ENCODE results near the gene OR4B1. TPM values are rescaled to one million over a fixed set of nuclear protein-coding genes. Genes with fewer than 3 reads are reported as not detected.
A peak's percentile ranks its signal among the peaks of the same experiment; 100 is the strongest.

The OR4B1 gene, protein sequence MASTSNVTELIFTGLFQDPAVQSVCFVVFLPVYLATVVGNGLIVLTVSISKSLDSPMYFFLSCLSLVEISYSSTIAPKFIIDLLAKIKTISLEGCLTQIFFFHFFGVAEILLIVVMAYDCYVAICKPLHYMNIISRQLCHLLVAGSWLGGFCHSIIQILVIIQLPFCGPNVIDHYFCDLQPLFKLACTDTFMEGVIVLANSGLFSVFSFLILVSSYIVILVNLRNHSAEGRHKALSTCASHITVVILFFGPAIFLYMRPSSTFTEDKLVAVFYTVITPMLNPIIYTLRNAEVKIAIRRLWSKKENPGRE
- not detected in 2 replicates for total RNA-seq

DNA sequence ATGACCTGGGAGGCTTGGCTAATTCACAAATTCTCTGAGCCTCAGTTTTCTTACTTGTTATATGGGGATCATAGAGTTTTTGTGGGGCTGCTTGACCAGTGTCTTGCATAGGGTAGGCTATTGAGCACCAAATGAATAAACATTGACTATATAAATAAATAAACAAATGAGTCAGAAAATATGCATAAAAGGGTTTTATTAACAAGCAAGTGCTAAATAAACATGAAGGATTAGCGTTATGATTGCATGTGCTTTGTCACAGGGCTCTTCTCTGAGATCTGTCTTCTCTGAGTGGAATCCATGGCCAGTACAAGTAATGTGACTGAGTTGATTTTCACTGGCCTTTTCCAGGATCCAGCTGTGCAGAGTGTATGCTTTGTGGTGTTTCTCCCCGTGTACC, at the start of gene OR4B1:
OR4B1 (plus strand) TSS at position 301 of the 400 bp plus-strand sequence; CDS start at position 301, 0 bp downstream.
- Mint-ChIP-seq H3K4me3 (ENCODE audit: low read depth) (no peak within 1 kb of the TSS), H3K9me3 (no peaks in the 10 kb centered on the region), H3K27me3 (ENCODE audit: low read depth) (peaks cover 2% of the 10 kb centered on the region), H3K36me3 (ENCODE audit: low read depth) (no peaks in the 10 kb centered on the region), H3K27ac (no peak within 1 kb of the TSS), H3K4me1 (ENCODE audit: low read depth) (no peaks in the 10 kb centered on the region)
- DNase-seq (ENCODE audit: low spot score): no peak
- intact Hi-C loops (cut with micrococcal nuclease): no loop called here

DNA sequence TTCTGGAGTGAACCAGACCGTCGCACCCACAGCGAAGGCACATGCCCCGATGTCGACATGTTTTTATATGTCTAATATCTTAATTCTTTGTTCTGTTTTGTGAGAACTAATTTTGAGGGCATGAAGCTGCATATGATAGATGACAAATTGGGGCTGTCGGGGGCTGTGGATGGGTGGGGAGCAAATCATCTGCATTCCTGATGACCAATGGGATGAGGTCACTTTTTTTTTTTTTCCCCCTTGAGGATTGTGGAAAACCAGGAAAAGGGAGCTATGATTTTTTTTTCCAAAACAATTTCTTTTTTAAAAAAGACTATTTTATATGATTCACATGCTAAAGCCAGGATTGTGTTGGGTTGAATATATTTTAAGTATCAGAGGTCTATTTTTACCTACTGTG, 49.2 kb upstream of the OR4B1 start:
- Mint-ChIP-seq H3K9me3 (no peaks in the 10 kb centered on the region), H3K4me1 (ENCODE audit: low read depth) (peaks cover 10% of the 10 kb centered on the region), H3K4me3 (ENCODE audit: low read depth) (no peak overlapping the region), H3K27me3 (ENCODE audit: low read depth) (no peaks in the 10 kb centered on the region), H3K36me3 (ENCODE audit: low read depth) (peaks cover 67% of the 10 kb centered on the region), H3K27ac (no peak overlapping the region)
- intact Hi-C loops (cut with micrococcal nuclease): no loop called here
- DNase-seq (ENCODE audit: low spot score): no peak

DNA sequence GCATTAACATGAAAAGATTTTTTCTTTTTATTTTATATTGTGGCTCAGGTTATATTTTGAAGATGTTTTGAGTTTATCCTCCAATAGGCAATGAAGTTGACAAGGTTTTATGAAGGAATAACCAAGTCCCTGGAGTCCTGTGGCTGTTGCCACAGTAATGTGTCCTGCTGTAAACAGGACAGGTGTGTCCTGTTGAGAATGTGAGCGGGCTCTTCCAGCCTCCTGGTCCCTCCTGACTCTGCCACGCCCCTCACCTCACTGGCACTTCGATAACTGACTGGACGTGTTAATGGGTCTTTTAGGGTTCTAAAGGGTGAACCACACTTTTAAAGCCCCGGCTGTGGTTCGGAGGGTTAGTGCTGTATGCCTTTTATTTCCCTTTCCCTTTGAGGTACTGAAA, 47.8 kb upstream of the OR4B1 start:
- intact Hi-C loops (cut with micrococcal nuclease): no loop called here
- Mint-ChIP-seq H3K9me3 (no peaks in the 10 kb centered on the region), H3K27me3 (ENCODE audit: low read depth) (no peaks in the 10 kb centered on the region), H3K4me3 (ENCODE audit: low read depth) (no peak overlapping the region), H3K27ac (no peak overlapping the region), H3K4me1 (ENCODE audit: low read depth) (peaks cover 10% of the 10 kb centered on the region), H3K36me3 (ENCODE audit: low read depth) (peaks cover 53% of the 10 kb centered on the region)
- no peak for DNase-seq (ENCODE audit: low spot score)

DNA sequence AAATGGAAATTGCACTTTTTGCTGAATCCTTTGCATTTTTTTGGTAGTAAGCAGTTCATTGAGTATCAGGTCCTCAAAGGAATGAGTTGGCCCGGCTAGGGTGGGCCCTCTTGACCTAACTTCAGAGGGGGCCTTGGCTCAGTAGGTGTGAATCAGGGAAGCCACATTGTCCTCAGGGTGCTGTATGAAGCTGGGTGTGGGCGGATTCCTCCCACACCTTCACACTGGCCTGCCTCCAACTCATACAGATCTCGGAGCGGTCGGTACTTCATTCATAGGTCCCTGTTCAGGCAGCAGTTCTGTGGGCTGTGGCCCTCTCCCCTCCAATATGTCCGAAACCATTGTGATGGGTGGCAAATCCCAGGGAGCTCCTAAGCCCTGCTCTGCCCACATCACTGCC, 47.4 kb upstream of the OR4B1 start:
- intact Hi-C loops (cut with micrococcal nuclease): no loop called here
- Mint-ChIP-seq H3K9me3 (no peaks in the 10 kb centered on the region), H3K36me3 (ENCODE audit: low read depth) (peaks cover 49% of the 10 kb centered on the region), H3K27me3 (ENCODE audit: low read depth) (no peaks in the 10 kb centered on the region), H3K4me3 (ENCODE audit: low read depth) (no peak overlapping the region), H3K27ac (no peak overlapping the region), H3K4me1 (ENCODE audit: low read depth) (peaks cover 10% of the 10 kb centered on the region)
- DNase-seq (ENCODE audit: low spot score): no peak

DNA sequence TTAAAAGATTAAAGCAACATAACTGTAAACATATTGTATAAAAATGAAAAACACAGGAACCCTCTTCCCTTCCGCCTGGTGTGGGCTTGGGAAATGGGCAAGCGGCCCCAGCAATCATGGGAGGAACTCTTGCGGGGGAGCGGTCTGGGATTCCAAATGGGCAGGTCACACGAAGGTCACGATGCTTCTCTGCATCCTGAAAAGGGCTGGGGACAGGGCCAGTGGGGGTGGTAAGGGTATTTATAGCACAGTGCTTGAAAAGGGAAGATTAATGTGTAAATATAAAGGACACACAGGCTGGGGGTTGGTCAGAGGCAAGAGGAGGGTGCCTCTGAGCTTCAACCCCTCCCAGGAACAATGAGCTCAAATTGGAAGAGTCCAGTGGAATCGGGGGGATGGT, 46.9 kb upstream of the OR4B1 start:
- no peak for DNase-seq (ENCODE audit: low spot score)
- H3K27me3 Mint-ChIP-seq (ENCODE audit: low read depth): no peaks in the 10 kb centered on the region
- no peak overlapping the region for H3K4me3 Mint-ChIP-seq (ENCODE audit: low read depth)
- intact Hi-C loops (cut with micrococcal nuclease): loop anchor here (5.0 kb wide), 1 partner anchor 138 kb away; the partner anchor contains the start of gene OR4S1
- H3K36me3 Mint-ChIP-seq (ENCODE audit: low read depth): peaks cover 46% of the 10 kb centered on the region
- peaks cover 10% of the 10 kb centered on the region for H3K4me1 Mint-ChIP-seq (ENCODE audit: low read depth)
- no peaks in the 10 kb centered on the region for H3K9me3 Mint-ChIP-seq
- no peak overlapping the region for H3K27ac Mint-ChIP-seq

DNA sequence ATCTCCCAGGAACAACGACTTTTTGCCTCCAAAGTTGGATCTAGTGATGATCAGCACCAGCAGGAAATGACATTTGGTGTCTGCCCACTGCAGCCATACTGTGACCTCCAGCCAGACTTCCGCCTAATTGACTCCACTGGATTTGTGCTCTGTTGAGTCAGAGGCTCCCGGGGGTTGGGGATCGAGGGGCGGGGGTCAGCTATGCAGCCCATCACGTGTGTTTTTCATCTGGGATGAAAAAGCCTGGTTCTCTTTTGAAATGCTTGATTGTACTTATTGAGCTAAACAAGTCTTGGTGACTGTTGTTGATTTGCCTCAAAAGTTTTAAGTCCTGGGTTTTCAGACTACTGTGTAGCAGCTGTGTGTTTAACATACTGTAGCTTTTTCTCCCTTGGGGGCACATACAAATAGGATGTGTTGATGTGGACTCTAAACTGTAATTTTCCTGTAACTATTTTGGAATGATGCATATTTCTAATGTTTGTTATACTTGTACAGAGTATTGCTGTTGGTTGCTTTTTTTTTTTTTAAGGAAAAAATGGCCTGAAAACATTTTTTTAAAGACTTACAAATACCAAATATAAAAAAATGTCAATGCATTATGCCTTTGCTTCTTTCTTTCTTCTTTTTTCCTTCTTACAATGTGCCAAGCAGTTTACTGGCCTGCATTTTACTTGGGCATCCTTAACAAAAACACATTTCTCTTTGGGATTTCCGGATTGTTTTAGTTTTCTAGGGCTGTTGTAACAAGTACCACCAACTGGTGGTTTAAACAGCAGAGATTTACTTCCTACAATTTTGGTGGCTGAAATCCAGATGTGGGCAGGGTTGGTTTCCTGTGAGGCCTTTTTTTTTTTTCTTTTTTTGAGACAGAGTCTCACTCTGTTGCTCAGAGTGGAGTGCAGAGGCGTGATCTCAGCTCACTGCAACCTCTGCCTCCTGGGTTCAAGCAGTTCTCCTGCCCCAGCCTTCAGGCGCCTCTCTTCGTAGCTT, 46.1 kb upstream of the OR4B1 start:
- Mint-ChIP-seq H3K4me1 (ENCODE audit: low read depth) (peaks cover 10% of the 10 kb centered on the region), H3K27me3 (ENCODE audit: low read depth) (no peaks in the 10 kb centered on the region), H3K36me3 (ENCODE audit: low read depth) (peaks cover 38% of the 10 kb centered on the region), H3K9me3 (no peaks in the 10 kb centered on the region), H3K27ac (no peak overlapping the region), H3K4me3 (ENCODE audit: low read depth) (no peak overlapping the region)
- no peak for DNase-seq (ENCODE audit: low spot score)
- intact Hi-C loops (cut with micrococcal nuclease): loop anchor here (5.0 kb wide), 1 partner anchor 137 kb away; the partner anchor contains the start of gene OR4S1

DNA sequence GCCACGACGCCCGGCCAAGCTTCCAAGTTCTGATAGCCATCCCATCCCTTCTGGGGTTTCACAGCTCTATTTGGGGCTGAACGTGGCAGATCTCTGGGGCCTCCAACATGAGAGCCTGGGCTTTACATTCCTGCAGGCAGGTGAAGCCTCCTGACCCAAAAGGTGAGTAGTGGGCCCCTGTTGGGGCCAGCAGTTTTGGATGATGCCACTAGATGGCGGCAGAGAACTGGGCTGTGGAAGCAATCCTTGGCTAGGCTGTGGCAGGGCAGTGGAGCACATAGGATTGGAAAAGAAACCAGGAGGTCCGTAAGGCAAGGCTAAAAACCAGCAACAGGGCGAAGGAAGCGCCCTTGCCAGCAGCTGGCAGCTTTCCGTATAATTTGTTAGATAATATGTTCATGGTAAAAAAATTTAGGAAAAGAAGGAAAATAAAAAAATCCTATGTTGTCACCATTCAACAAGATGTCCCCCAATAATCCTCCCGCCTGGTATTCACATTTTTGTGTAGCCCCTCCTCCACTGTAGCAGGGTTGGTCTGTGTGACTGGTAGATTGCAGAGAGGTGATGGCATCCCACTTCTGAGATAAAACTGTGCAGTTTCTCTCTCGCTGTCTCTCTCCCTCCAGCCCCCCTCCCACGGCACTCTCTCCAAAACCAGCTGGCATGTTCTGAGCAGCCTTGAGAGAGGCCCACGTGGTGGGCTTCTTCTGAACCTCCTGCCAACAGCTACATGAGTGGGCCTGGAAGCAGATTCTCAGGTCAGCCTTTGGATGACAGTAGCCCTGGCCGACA, 43.6 kb upstream of the OR4B1 start:
- intact Hi-C loops (cut with micrococcal nuclease): loop anchor here (5.0 kb wide), 1 partner anchor 134 kb away; the partner anchor contains the start of gene OR4S1
- H3K36me3 Mint-ChIP-seq (ENCODE audit: low read depth): peaks cover 17% of the 10 kb centered on the region
- peak; percentile 37 for DNase-seq (ENCODE audit: low spot score)
- H3K27ac Mint-ChIP-seq: no peak overlapping the region
- peaks cover 10% of the 10 kb centered on the region for H3K4me1 Mint-ChIP-seq (ENCODE audit: low read depth)
- H3K9me3 Mint-ChIP-seq: no peaks in the 10 kb centered on the region
- no peaks in the 10 kb centered on the region for H3K27me3 Mint-ChIP-seq (ENCODE audit: low read depth)
- H3K4me3 Mint-ChIP-seq (ENCODE audit: low read depth): no peak overlapping the region

DNA sequence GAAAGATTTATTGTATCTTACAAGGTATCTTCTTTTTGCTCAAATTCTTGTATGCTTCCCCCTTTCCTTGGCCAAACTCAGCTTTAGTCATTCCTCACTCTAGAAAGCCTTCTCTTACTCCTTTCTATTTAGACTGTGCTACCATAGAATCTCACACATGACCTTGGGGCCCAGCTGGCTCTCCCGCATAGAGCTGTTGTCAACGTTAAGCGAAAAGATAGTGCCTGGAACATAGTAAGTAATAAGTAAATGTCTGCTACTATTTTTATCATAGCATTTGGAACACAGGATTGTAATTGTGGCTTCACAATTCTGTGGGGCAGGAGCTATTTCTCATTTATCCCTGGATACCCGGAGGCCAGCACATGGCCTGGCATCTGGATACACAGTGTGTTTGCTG, 38.9 kb upstream of the OR4B1 start:
- H3K9me3 Mint-ChIP-seq: no peaks in the 10 kb centered on the region
- peaks cover 2% of the 10 kb centered on the region for H3K27me3 Mint-ChIP-seq (ENCODE audit: low read depth)
- no peaks in the 10 kb centered on the region for H3K4me1 Mint-ChIP-seq (ENCODE audit: low read depth)
- no peak overlapping the region for H3K4me3 Mint-ChIP-seq (ENCODE audit: low read depth)
- DNase-seq (ENCODE audit: low spot score): no peak
- H3K36me3 Mint-ChIP-seq (ENCODE audit: low read depth): no peaks in the 10 kb centered on the region
- H3K27ac Mint-ChIP-seq: no peak overlapping the region
- intact Hi-C loops (cut with micrococcal nuclease): no loop called here

DNA sequence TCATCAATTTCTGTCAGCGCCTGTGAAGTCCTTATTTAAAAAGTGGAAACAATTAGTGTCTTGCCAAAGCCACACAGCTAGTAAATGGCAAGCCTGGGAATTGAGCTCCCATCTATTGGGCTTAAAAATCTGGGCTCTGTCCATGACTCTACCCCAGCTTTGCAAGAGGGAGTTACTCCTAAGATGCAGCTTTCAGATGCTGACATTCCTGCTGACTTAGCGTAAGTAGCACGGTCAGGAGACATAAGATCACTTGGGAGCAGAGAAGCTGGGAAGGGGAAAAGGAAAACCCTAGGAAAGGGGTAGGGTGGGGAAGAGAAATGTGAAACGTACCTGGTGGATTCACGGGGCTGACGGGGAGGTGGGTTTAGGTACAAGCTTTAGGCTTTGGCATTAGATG, 36.0 kb upstream of the OR4B1 start:
- Mint-ChIP-seq H3K4me1 (ENCODE audit: low read depth) (no peaks in the 10 kb centered on the region), H3K9me3 (no peaks in the 10 kb centered on the region), H3K36me3 (ENCODE audit: low read depth) (no peaks in the 10 kb centered on the region), H3K4me3 (ENCODE audit: low read depth) (no peak overlapping the region), H3K27me3 (ENCODE audit: low read depth) (peaks cover 2% of the 10 kb centered on the region), H3K27ac (no peak overlapping the region)
- intact Hi-C loops (cut with micrococcal nuclease): no loop called here
- no peak for DNase-seq (ENCODE audit: low spot score)

DNA sequence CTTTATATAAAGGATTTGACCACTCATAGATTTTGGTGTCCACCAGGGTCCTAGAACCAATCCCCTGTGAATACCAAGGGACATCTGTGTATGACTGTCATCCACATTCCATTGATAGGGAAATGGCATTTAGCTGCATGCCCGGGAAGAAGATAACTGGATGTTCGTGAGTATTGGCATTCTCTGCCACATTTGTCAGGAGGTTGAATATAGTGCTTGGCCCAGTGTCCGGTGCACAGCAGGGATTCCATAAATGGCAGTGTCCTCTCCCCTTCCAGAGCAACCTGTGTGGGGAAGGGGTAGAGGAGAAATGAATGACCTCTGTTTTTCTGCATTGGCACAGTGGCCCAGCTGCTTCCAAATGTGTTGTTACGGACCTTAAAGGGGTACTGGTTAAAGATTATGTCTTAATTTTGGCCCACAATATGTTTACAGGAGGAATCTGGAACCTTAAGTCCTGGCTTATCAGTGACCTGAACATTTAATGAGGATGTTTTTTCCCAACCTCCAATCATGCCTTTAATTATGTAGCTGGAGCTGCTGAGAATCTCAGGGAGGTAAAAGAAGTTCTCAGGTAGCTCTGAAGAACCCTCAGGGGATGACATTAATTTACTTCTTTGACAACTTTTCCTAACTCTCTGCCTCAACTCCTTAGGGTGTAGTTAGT, 33.6 kb upstream of the OR4B1 start:
- Mint-ChIP-seq H3K9me3 (peaks cover under 1% of the 10 kb centered on the region), H3K27me3 (ENCODE audit: low read depth) (peaks cover 2% of the 10 kb centered on the region), H3K36me3 (ENCODE audit: low read depth) (no peaks in the 10 kb centered on the region), H3K27ac (no peak overlapping the region), H3K4me1 (ENCODE audit: low read depth) (no peaks in the 10 kb centered on the region), H3K4me3 (ENCODE audit: low read depth) (no peak overlapping the region)
- no peak for DNase-seq (ENCODE audit: low spot score)
- intact Hi-C loops (cut with micrococcal nuclease): no loop called here

DNA sequence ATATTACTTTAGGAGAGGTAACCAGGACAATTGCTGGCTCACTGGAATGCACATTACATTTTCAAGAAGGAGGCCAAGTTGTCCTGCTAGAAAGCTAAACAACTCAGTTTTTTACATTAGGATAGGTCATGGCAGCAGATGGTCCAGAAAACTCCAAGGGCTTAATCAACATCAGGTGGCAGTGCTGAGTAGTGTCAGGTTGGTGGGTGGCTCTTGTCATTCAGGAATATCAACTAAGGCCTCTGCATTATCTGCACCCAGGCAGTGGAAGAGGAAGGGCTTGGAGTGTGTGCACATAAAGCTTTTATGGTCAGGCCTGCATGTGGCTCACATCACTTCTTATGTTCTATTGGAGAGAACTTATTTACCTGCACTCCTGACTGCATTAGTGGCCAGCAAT, 32.2 kb upstream of the OR4B1 start:
- H3K27ac Mint-ChIP-seq: no peak overlapping the region
- H3K9me3 Mint-ChIP-seq: peaks cover 12% of the 10 kb centered on the region
- no peak overlapping the region for H3K4me3 Mint-ChIP-seq (ENCODE audit: low read depth)
- no peak for DNase-seq (ENCODE audit: low spot score)
- peaks cover 10% of the 10 kb centered on the region for H3K27me3 Mint-ChIP-seq (ENCODE audit: low read depth)
- peaks cover 4% of the 10 kb centered on the region for H3K4me1 Mint-ChIP-seq (ENCODE audit: low read depth)
- H3K36me3 Mint-ChIP-seq (ENCODE audit: low read depth): peaks cover 2% of the 10 kb centered on the region
- intact Hi-C loops (cut with micrococcal nuclease): no loop called here
